ENCODE data around the gene NBEAL1.
A peak's percentile ranks its signal among the peaks of the same experiment; 100 is the strongest.
"Not testable (repeated sequence)": the region's sequence is repeated elsewhere in the genome, so short reads cannot be mapped to it uniquely, and the experiment has no call there.

Gene NBEAL1

DNA sequence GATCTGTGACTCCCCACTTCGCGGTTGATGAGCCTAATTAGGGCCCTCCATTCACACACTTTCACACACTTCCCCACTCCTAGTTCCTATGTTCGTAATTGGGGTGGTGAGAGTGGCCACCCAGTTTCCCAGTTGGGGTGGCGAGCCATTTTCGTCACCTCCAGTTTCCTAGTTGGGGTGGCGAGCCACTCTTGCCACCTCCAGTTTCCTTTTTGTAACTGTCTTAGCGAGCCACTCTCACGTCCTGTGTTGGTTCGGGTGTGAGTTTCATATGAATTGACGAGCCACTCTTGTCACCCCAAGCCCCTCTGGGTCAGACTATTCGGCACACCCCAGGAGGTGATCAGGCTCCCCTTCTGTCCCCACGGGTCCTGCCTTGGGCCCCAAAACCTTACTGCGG lies 238.1 kb downstream of the NBEAL1 start:
- no peak for DNase-seq (ENCODE audit: insufficient read length, low spot score)
- TF ChIP-seq POLR2A (IDR thresholded peaks at IDR 0.05; ENCODE audit: low read depth, low read length), result no peak
- FAIRE-seq, result no peak

- DNase-seq (ENCODE audit: insufficient read length, low spot score), result not testable (repeated sequence)
- peak; percentile 6 for FAIRE-seq
These were observed 238.9 kb downstream of the NBEAL1 start for GRCh38 chr2:203253422-203254095.

- no peak for TF ChIP-seq POLR2A (IDR thresholded peaks at IDR 0.05; ENCODE audit: low read depth, low read length)
- FAIRE-seq, result no peak
- no peak for DNase-seq (ENCODE audit: insufficient read length, low spot score)
These were observed 246.9 kb downstream of the NBEAL1 start for GRCh38 chr2:203261326-203262159.

Data from H54 (cell line).